SK-N-SH (cell line): ENCODE results near the gene BRD4. TPM values are rescaled to one million over a fixed set of nuclear protein-coding genes. Genes with fewer than 3 reads are reported as not detected.
A peak's percentile ranks its signal among the peaks of the same experiment; 100 is the strongest.

Experiments
- CTCF ChIA-PET: fragments of 300-600, 350-600 bp; formaldehyde crosslinking; extraction: SDS; loops from one replicate; lab custom pipeline; 2021; lab: Yijun Ruan, JAX
- POLR2A ChIA-PET: fragments of 350-600 bp; sonication (Branson Sonifier 250); formaldehyde crosslinking; extraction: SDS; loops from one replicate; lab custom pipeline; 2020; ENCODE audit warnings: antibody characterized with exemption, inconsistent platforms; lab: Yijun Ruan, JAX
- DNase-seq: peaks from one replicate; pipeline ENCODE4 v3.0.0; 2012
- H2AFZ ChIP-seq: fragments of 200-600 bp; sonication (generic); 2 replicates; pipeline ENCODE4 v1.8.1; 2016; ENCODE audit warnings: antibody characterized with exemption, mild to moderate bottlenecking, low read depth
- H3F3A ChIP-seq: fragments of 200-600 bp; sonication (generic); replicated peaks from 2 replicates; pipeline ENCODE3; 2016; ENCODE audit warnings: antibody characterized with exemption, mild to moderate bottlenecking; ENCODE audit not compliant: insufficient read depth
- H3K27ac ChIP-seq, 2 experiments: fragments of 200-500 bp in 1 of 2; fragments of 200-600 bp in 1 of 2; sonication (Bioruptor generic) in 1 of 2; sonication (generic), shearing (Covaris generic) in 1 of 2; 2 replicates each; pipeline versions ENCODE4 v1.5.1 to v1.6.1; 2014 to 2016; ENCODE audit warnings: low read depth in 2 of 2, inconsistent platforms in 1 of 2, low read length in 1 of 2, mild to moderate bottlenecking in 1 of 2, mixed read lengths in 1 of 2
- H3K27me3 ChIP-seq: fragments of 200-600 bp; sonication (generic), shearing (Covaris generic); 2 replicates; pipeline ENCODE4 v1.6.1; 2016; ENCODE audit warnings: mixed run types; ENCODE audit not compliant: insufficient read depth
- H3K36me3 ChIP-seq, 2 experiments: fragments of 200-500 bp in 1 of 2; fragments of 200-600 bp in 1 of 2; sonication (Bioruptor generic) in 1 of 2; sonication (generic) in 1 of 2; replicated peaks in 1 of 2; 2 replicates each; pipeline versions ENCODE3 to v1.5.1; 2014 to 2016; ENCODE audit warnings: low read length in 1 of 2, mild to moderate bottlenecking in 1 of 2; ENCODE audit not compliant: insufficient read depth in 2 of 2, control insufficient read depth in 1 of 2
- H3K4me1 ChIP-seq, 2 experiments: fragments of 200-500 bp in 1 of 2; fragments of 200-600 bp in 1 of 2; sonication (Bioruptor generic) in 1 of 2; sonication (generic), shearing (Covaris generic) in 1 of 2; 2 replicates each; pipeline versions ENCODE4 v1.5.1 to v1.6.1; 2014 to 2016; ENCODE audit warnings: low read depth in 1 of 2, low read length in 1 of 2, mixed run types in 1 of 2; ENCODE audit not compliant: insufficient read depth in 2 of 2, control insufficient read depth in 1 of 2
- H3K4me2 ChIP-seq: fragments of 200-600 bp; sonication (generic), shearing (Covaris generic); 2 replicates; pipeline ENCODE4 v1.6.1; 2017; ENCODE audit warnings: mixed run types
- H3K4me3 ChIP-seq, 2 experiments: fragments of 200-500 bp in 1 of 2; fragments of 200-600 bp in 1 of 2; sonication (Bioruptor generic) in 1 of 2; sonication (generic), shearing (Covaris generic) in 1 of 2; 2 replicates each; pipeline versions ENCODE4 v1.5.1 to v1.8.1; 2014 to 2016; ENCODE audit warnings: low read depth in 2 of 2, inconsistent platforms in 1 of 2, low read length in 1 of 2, mild to moderate bottlenecking in 1 of 2, mixed read lengths in 1 of 2, moderate library complexity in 1 of 2
- H3K79me2 ChIP-seq: fragments of 200-600 bp; sonication (generic); 2 replicates; pipeline ENCODE4 v1.8.1; 2017; ENCODE audit warnings: mild to moderate bottlenecking; ENCODE audit not compliant: insufficient read depth
- H3K9ac ChIP-seq: fragments of 200-600 bp; sonication (generic); 2 replicates; pipeline ENCODE4 v1.6.1; 2017; ENCODE audit warnings: mixed run types
- H3K9me2 ChIP-seq: fragments of 200-600 bp; sonication (generic); 2 replicates; pipeline ENCODE4 v1.6.1; 2017; ENCODE audit warnings: mixed run types
- H3K9me3 ChIP-seq: fragments of 200-600 bp; sonication (generic); 2 replicates; pipeline ENCODE4 v1.6.1; 2017; ENCODE audit warnings: mixed run types, mild to moderate bottlenecking, moderate library complexity
- H4K20me1 ChIP-seq: fragments of 200-600 bp; sonication (generic); 2 replicates; pipeline ENCODE4 v1.6.1; 2017; ENCODE audit warnings: mild to moderate bottlenecking, mixed run types; ENCODE audit not compliant: insufficient read depth
- MXI1 ChIP-seq: IDR thresholded peaks from 2 replicates; pipeline ENCODE4 v1.6.1; 2012; ENCODE audit warnings: mild to moderate bottlenecking, low read depth, low read length, improper control_type of control experiment
- NFIC ChIP-seq: IDR thresholded peaks from 2 replicates; pipeline ENCODE4 v1.4.0; 2012; ENCODE audit warnings: borderline replicate concordance
- NRF1 ChIP-seq: IDR thresholded peaks from 2 replicates; pipeline ENCODE4 v1.6.1; 2012; ENCODE audit warnings: low read depth, mild to moderate bottlenecking, low read length
- RXRA ChIP-seq: IDR thresholded peaks from 2 replicates; pipeline ENCODE4 v1.4.0; 2012; ENCODE audit warnings: low read depth, mild to moderate bottlenecking, borderline replicate concordance
- SIN3A ChIP-seq: IDR thresholded peaks from 2 replicates; pipeline ENCODE4 v1.6.1; 2012; ENCODE audit warnings: low read depth, mild to moderate bottlenecking, low read length, moderate library complexity, borderline replicate concordance
- ZBTB33 ChIP-seq: IDR thresholded peaks from 2 replicates; pipeline ENCODE4 v1.4.0; 2012; ENCODE audit warnings: low read depth, borderline replicate concordance
- WGBS: methylation state at CpG from one replicate; pipeline ENCODE4 v1.1.6; 2017; ENCODE audit warnings: low lambda C conversion rate; 5-methylcytosine and 5-hydroxymethylcytosine counted together
- polyA plus RNA-seq, 3 experiments: library from polyadenylated mRNA; depleted of rRNA; stranded (reverse); fragments of >200 nt; gene quantifications; 2 replicates each; pipeline ENCODE4 v1.2.3, GENCODE V29; 2012
- TF ChIP-seq, protein P1 (sequence below): IDR thresholded peaks from 2 replicates; pipeline ENCODE4 v1.4.0; 2012; ENCODE audit warnings: low read depth, borderline replicate concordance
- TF ChIP-seq, protein P2 (sequence below): IDR thresholded peaks from 2 replicates; pipeline ENCODE4 v1.4.0; 2012; ENCODE audit warnings: low read depth
- TF ChIP-seq, protein P3 (sequence below): fragments of 200-600 bp; sonication (generic); IDR thresholded peaks from 2 replicates; pipeline ENCODE4 v1.6.1; 2017; ENCODE audit warnings: antibody characterized with exemption, mild to moderate bottlenecking, moderate library complexity

The BRD4 gene
- polyA plus RNA-seq, 1 of the 3 experiments (the other 2 are of a cell fraction) = 10.0 TPM

- no peaks in the 10 kb centered on the region for H3K9me3 ChIP-seq
- H3K27ac ChIP-seq = peak overlapping the region; percentile 71 to 90
- DNase-seq = no peak
- H3K4me2 ChIP-seq = peak overlapping the region; percentile 81
- no peaks in the 10 kb centered on the region for H3K9me2 ChIP-seq
- H4K20me1 ChIP-seq = peaks cover 35% of the 10 kb centered on the region
- H3K9ac ChIP-seq = peak overlapping the region; percentile 74
- POLR2A ChIA-PET = interaction anchor here (0.8 to 3.0 kb wide), 11 partner anchors 20 to 171 kb away, joined by 3 to 15 read pairs (median 5); partner anchors contain the start of gene AKAP8L
- peak overlapping the region; percentile 74; the same call in 1 of the 2 replicates for H2AFZ ChIP-seq
- CTCF ChIA-PET = interaction anchor here (0.5 to 2.1 kb wide), 9 partner anchors 24 to 431 kb away, joined by 3 to 9 read pairs (median 4); partner anchors contain the start of gene AKAP8L
- H3K27me3 ChIP-seq = no peaks in the 10 kb centered on the region
- peak overlapping the region; percentile 59 to 68 for H3K4me3 ChIP-seq
- H3K36me3 ChIP-seq = peaks cover 3 to 15% of the 10 kb centered on the region in 2 experiments
- H3K79me2 ChIP-seq = peaks cover 45% of the 10 kb centered on the region
- WGBS = under 1% methylated on average over 23 of the region's 56 CpGs
- H3K4me1 ChIP-seq = peaks cover 9 to 23% of the 10 kb centered on the region in 2 experiments; a peak in 3 of 4 replicates
- H3F3A ChIP-seq = peaks cover 24% of the 10 kb centered on the region
- TF ChIP-seq SIN3A = no peak
- no peak for TF ChIP-seq ZBTB33
- TF ChIP-seq, protein P1, sequence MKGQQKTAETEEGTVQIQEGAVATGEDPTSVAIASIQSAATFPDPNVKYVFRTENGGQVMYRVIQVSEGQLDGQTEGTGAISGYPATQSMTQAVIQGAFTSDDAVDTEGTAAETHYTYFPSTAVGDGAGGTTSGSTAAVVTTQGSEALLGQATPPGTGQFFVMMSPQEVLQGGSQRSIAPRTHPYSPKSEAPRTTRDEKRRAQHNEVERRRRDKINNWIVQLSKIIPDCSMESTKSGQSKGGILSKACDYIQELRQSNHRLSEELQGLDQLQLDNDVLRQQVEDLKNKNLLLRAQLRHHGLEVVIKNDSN = 0 out of 2 replicates have a peak, but pooled peaks have one; percentile 40
- peak; percentile 52 for TF ChIP-seq MXI1
- TF ChIP-seq, protein P2, sequence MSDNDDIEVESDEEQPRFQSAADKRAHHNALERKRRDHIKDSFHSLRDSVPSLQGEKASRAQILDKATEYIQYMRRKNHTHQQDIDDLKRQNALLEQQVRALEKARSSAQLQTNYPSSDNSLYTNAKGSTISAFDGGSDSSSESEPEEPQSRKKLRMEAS = peak; percentile 69
- no peak for TF ChIP-seq NFIC
- no peak for TF ChIP-seq RXRA
- no peak for TF ChIP-seq NRF1
- TF ChIP-seq, protein P3, sequence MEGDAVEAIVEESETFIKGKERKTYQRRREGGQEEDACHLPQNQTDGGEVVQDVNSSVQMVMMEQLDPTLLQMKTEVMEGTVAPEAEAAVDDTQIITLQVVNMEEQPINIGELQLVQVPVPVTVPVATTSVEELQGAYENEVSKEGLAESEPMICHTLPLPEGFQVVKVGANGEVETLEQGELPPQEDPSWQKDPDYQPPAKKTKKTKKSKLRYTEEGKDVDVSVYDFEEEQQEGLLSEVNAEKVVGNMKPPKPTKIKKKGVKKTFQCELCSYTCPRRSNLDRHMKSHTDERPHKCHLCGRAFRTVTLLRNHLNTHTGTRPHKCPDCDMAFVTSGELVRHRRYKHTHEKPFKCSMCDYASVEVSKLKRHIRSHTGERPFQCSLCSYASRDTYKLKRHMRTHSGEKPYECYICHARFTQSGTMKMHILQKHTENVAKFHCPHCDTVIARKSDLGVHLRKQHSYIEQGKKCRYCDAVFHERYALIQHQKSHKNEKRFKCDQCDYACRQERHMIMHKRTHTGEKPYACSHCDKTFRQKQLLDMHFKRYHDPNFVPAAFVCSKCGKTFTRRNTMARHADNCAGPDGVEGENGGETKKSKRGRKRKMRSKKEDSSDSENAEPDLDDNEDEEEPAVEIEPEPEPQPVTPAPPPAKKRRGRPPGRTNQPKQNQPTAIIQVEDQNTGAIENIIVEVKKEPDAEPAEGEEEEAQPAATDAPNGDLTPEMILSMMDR = no peak
Measured at GRCh38 chr19:15379999-15380647, 47.8 kb upstream of the BRD4 start.
